H1 (cell line): ENCODE data around the gene CCDC18. TPM values are rescaled to one million over a fixed set of nuclear protein-coding genes. Genes with fewer than 3 reads are reported as not detected.

ENCODE experiments used
- CTCF ChIA-PET: fragments of 300-600 bp; sonication (Branson Sonifier 250); formaldehyde crosslinking; loops from one replicate; lab custom pipeline; 2021; ENCODE audit not compliant: partially characterized antibody; lab: Charles Lee
- POLR2A ChIA-PET: fragments of 300-600 bp; sonication (Branson Sonifier 250); formaldehyde crosslinking; loops from one replicate; lab custom pipeline; 2021; ENCODE audit warnings: inconsistent platforms; ENCODE audit not compliant: partially characterized antibody; lab: Charles Lee
- DNase-seq, 2 experiments: peaks; one replicate each; pipeline versions ENCODE4 v3.0.0 to v3.0.0-alpha.2; 2010 to 2022; ENCODE audit warnings: low spot score in 2 of 2, low read depth in 1 of 2, mixed read lengths in 1 of 2
- FAIRE-seq: peaks from 2 replicates; lab custom pipeline; 2011; peaks lifted over from hg19 to GRCh38; lab: Jason Lieb, UNC
- H2AFZ ChIP-seq: 2 replicates; pipeline ENCODE4 v1.8.1; 2012; ENCODE audit warnings: low read length, inconsistent platforms
- H2AK5ac ChIP-seq: 2 replicates; pipeline ENCODE4 v1.6.1; 2013; ENCODE audit warnings: low read depth, low read length
- H2BK120ac ChIP-seq: replicated peaks from 2 replicates; pipeline ENCODE3; 2013; ENCODE audit warnings: low read depth, low read length, inconsistent platforms
- H2BK12ac ChIP-seq: 2 replicates; pipeline ENCODE4 v1.6.1; 2013; ENCODE audit warnings: low read depth, low read length
- H2BK15ac ChIP-seq: 2 replicates; pipeline ENCODE4 v1.6.1; 2013; ENCODE audit warnings: low read length
- H2BK20ac ChIP-seq: 2 replicates; pipeline ENCODE4 v1.6.1; 2013; ENCODE audit warnings: low read length
- H2BK5ac ChIP-seq: 2 replicates; pipeline ENCODE4 v1.6.1; 2013; ENCODE audit warnings: low read depth, low read length
- H3K14ac ChIP-seq: 2 replicates; pipeline ENCODE4 v1.6.1; 2013; ENCODE audit warnings: inconsistent platforms; ENCODE audit not compliant: insufficient read length
- H3K18ac ChIP-seq: 2 replicates; pipeline ENCODE4 v1.6.1; 2013; ENCODE audit warnings: low read length; ENCODE audit errors: extremely low read depth
- H3K23ac ChIP-seq: 2 replicates; pipeline ENCODE4 v1.6.1; 2013; ENCODE audit warnings: inconsistent platforms; ENCODE audit not compliant: insufficient read length
- H3K23me2 ChIP-seq: 2 replicates; pipeline ENCODE4 v1.6.1; 2013; ENCODE audit warnings: low read depth, low read length
- H3K27ac ChIP-seq: 2 replicates; pipeline ENCODE4 v1.6.1; 2011; ENCODE audit warnings: low read depth, low read length, inconsistent platforms
- H3K27me3 ChIP-seq, 4 experiments: replicated peaks in 1 of 4; 1 replicate in 1 of 4; 2 replicates in 3 of 4; pipeline versions ENCODE4 v1.6.1 to v1.8.1; 2011 to 2013; ENCODE audit warnings: low read length in 3 of 4, mild to moderate bottlenecking in 3 of 4, inconsistent platforms in 2 of 4, mixed read lengths in 2 of 4, moderate library complexity in 1 of 4; ENCODE audit not compliant: control insufficient read depth in 3 of 4, insufficient read depth in 3 of 4; ENCODE audit errors: extremely low read depth in 1 of 4
- H3K36me3 ChIP-seq, 4 experiments: 2 replicates each; pipeline versions ENCODE4 v1.6.1 to v1.8.1; 2011 to 2013; ENCODE audit warnings: mild to moderate bottlenecking in 4 of 4, low read length in 3 of 4, moderate library complexity in 2 of 4, control low read depth in 1 of 4, inconsistent platforms in 1 of 4; ENCODE audit not compliant: insufficient read depth in 4 of 4, control insufficient read depth in 2 of 4
- H3K4ac ChIP-seq: replicated peaks from 2 replicates; pipeline ENCODE3; 2013; ENCODE audit warnings: low read length, low read depth, mixed read lengths, inconsistent platforms; ENCODE audit not compliant: insufficient read length
- H3K4me1 ChIP-seq, 4 experiments: replicated peaks in 1 of 4; 1 replicate in 1 of 4; 2 replicates in 3 of 4; pipeline versions ENCODE4 v1.6.1 to v1.8.1; 2011 to 2013; ENCODE audit warnings: low read length in 3 of 4, inconsistent platforms in 2 of 4, mixed read lengths in 1 of 4; ENCODE audit not compliant: insufficient read depth in 4 of 4, control insufficient read depth in 3 of 4
- H3K4me2 ChIP-seq, 2 experiments: 2 replicates each; pipeline versions ENCODE4 v1.6.1 to v1.8.1; 2011 to 2013; ENCODE audit warnings: low read depth in 2 of 2, low read length in 2 of 2, control low read depth in 1 of 2, inconsistent platforms in 1 of 2, mild to moderate bottlenecking in 1 of 2; ENCODE audit not compliant: insufficient read depth in 1 of 2
- H3K4me3 ChIP-seq, 4 experiments: fragments of 200-600, 300-600 bp in 1 of 4; sonication (generic), shearing (Covaris generic), sonication (Bioruptor Twin) in 1 of 4; 2 replicates each; pipeline versions ENCODE4 v1.5.1 to v1.8.1; 2011 to 2016; ENCODE audit warnings: low read length in 4 of 4, low read depth in 3 of 4, control low read depth in 2 of 4, inconsistent platforms in 2 of 4, mild to moderate bottlenecking in 2 of 4, mixed read lengths in 1 of 4, moderate library complexity in 1 of 4; ENCODE audit not compliant: insufficient read depth in 2 of 4; ENCODE audit errors: extremely low read depth in 1 of 4
- H3K56ac ChIP-seq: replicated peaks from 2 replicates; pipeline ENCODE3; 2013; ENCODE audit warnings: low read depth, mild to moderate bottlenecking, mixed read lengths, low read length, inconsistent platforms; ENCODE audit not compliant: insufficient read length
- H3K79me1 ChIP-seq: 2 replicates; pipeline ENCODE4 v1.6.1; 2013; ENCODE audit warnings: low read depth, low read length, control low read depth
- H3K79me2 ChIP-seq, 2 experiments: 2 replicates each; pipeline versions ENCODE4 v1.6.1 to v1.8.1; 2012 to 2013; ENCODE audit warnings: low read length in 2 of 2, mild to moderate bottlenecking in 2 of 2, inconsistent platforms in 1 of 2; ENCODE audit not compliant: insufficient read depth in 2 of 2, control insufficient read depth in 1 of 2
- H3K9ac ChIP-seq, 4 experiments: replicated peaks in 1 of 4; 1 replicate in 1 of 4; 2 replicates in 3 of 4; pipeline versions ENCODE4 v1.6.1 to v1.8.1; 2011 to 2013; ENCODE audit warnings: low read depth in 3 of 4, low read length in 3 of 4, control low read depth in 2 of 4, mild to moderate bottlenecking in 2 of 4, moderate library complexity in 2 of 4, inconsistent platforms in 1 of 4; ENCODE audit errors: extremely low read depth in 1 of 4
- H3K9me3 ChIP-seq, 2 experiments: 2 replicates each; pipeline versions ENCODE4 v1.6.1 to v1.8.1; 2012 to 2013; ENCODE audit warnings: mild to moderate bottlenecking in 2 of 2, moderate library complexity in 2 of 2, control low read depth in 1 of 2, inconsistent platforms in 1 of 2, low read depth in 1 of 2, low read length in 1 of 2, mixed read lengths in 1 of 2; ENCODE audit not compliant: insufficient read depth in 2 of 2
- H4K20me1 ChIP-seq, 2 experiments: replicated peaks in 1 of 2; 2 replicates each; pipeline versions ENCODE3 to v1.8.1; 2011 to 2013; ENCODE audit warnings: inconsistent platforms in 2 of 2, low read length in 2 of 2, mild to moderate bottlenecking in 1 of 2; ENCODE audit not compliant: insufficient read depth in 2 of 2, control insufficient read depth in 1 of 2
- H4K5ac ChIP-seq: 2 replicates; pipeline ENCODE4 v1.6.1; 2013; ENCODE audit warnings: low read length, low read depth, mixed read lengths, inconsistent platforms; ENCODE audit not compliant: insufficient read length
- H4K8ac ChIP-seq: 2 replicates; pipeline ENCODE4 v1.8.0; 2013; ENCODE audit warnings: mild to moderate bottlenecking, moderate library complexity, low read length, inconsistent platforms; ENCODE audit not compliant: insufficient read depth; ENCODE audit errors: extremely low read depth
- H4K91ac ChIP-seq: replicated peaks from 2 replicates; pipeline ENCODE3; 2013; ENCODE audit warnings: low read length, mixed read lengths, inconsistent platforms; ENCODE audit not compliant: insufficient read length
- TBP ChIP-seq: IDR thresholded peaks from 2 replicates; pipeline ENCODE4 v1.6.1; 2011; ENCODE audit warnings: low read depth, low read length, improper control_type of control experiment
- WGBS, 2 experiments: shearing (Covaris generic) in 1 of 2; methylation state at CpG; one replicate each; pipeline versions ENCODE4 v1.1.6 to v1.1.7; 2013 to 2015; ENCODE audit warnings: low lambda C conversion rate in 2 of 2, mixed read lengths in 2 of 2, inconsistent platforms in 1 of 2, low coverage in 1 of 2, missing lambda C conversion rate in 1 of 2; ENCODE audit not compliant: insufficient replicate concordance in 2 of 2, insufficient coverage in 1 of 2, insufficient read length in 1 of 2; ENCODE audit errors: extremely low coverage in 1 of 2, missing lambda C conversion rate in 1 of 2; 5-methylcytosine and 5-hydroxymethylcytosine counted together
- polyA plus RNA-seq, 7 experiments: library from polyadenylated mRNA; depleted of rRNA in 3 of 7; stranded (reverse) in 5 of 7; unstranded in 2 of 7; fragments of >200 nt in 5 of 7; fragments of 200-250 nt in 2 of 7; gene quantifications; 1 replicate in 5 of 7; 2 replicates in 1 of 7; 4 replicates in 1 of 7; pipeline versions ENCODE4 v1.2.1 to v1.2.3, GENCODE V29; 2011 to 2013; ENCODE audit warnings: missing spikeins in 2 of 7, mixed read lengths in 2 of 7
- total RNA-seq: library from RNA; stranded (reverse); fragmentation: NEBNext Ultra II Directional; extraction: Animal tissue kit (Norgen Biotek cat#: 25700); gene quantifications from 2 replicates; pipeline ENCODE4 v1.2.1, GENCODE V29; 2021
- TF ChIP-seq, protein P1 (sequence below): IDR thresholded peaks from 2 replicates; pipeline ENCODE4 v1.6.1; 2012; ENCODE audit warnings: inconsistent platforms

The CCDC18 gene
- total and polyA plus RNA-seq, 2 of the 8 experiments (the other 6 are each of a cell fraction or from before 2014, with no cell fraction given): 3.0 to 21.2 TPM

DNA sequence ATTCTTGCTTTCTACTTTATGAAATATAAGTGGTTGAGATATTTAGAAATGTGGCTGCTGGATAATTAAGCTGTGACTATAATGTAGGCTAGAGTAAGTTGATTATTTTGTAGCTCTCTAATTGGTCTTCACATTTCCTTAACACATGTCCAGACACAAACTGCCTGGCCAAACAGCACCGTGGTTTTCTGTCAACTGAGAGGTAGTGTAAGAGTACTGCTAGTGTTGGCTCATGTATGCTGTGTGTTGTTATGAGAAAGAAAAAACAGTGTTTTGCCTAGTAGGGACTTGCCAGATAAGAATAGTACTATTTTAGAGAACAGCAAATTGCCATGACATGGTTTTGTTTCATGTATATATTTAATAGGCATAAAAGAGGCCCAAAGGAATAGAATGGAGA, 37.4 kb upstream of the CCDC18 start:
- Histone ChIP-seq H4K5ac (no peak overlapping the region), H3K56ac (no peak overlapping the region), H3K4me3 (no peak overlapping the region), H2BK120ac (no peak overlapping the region), H3K9me3 (no peaks in the 10 kb centered on the region), H3K36me3 (peaks cover 0 to 42% (median 7%) of the 10 kb centered on the region in 4 experiments; a peak in 5 of 8 replicates), H3K27me3 (no peaks in the 10 kb centered on the region), H3K27ac (no peak overlapping the region), H3K79me2 (peaks cover 0 to 12% of the 10 kb centered on the region in 2 experiments; a peak in 2 of 4 replicates), H4K20me1 (no peaks in the 10 kb centered on the region), H2BK20ac (no peak overlapping the region), H2BK15ac (no peak overlapping the region), H4K91ac (no peak overlapping the region), H3K79me1 (no peaks in the 10 kb centered on the region; the same call in 1 of the 2 replicates), H3K9ac (no peak overlapping the region), H3K23me2 (no peaks in the 10 kb centered on the region), H2BK12ac (no peak overlapping the region), H4K8ac (no peak overlapping the region), H2AK5ac (no peak overlapping the region), H3K23ac (no peak overlapping the region), H2BK5ac (no peak overlapping the region), H3K4me1 (no peaks in the 10 kb centered on the region), H2AFZ (no peak overlapping the region), H3K4ac (no peak overlapping the region), H3K14ac (no peak overlapping the region), H3K4me2 (no peak overlapping the region), H3K18ac (no peak overlapping the region)
- TF ChIP-seq TBP: no peak
- TF ChIP-seq, protein P1, sequence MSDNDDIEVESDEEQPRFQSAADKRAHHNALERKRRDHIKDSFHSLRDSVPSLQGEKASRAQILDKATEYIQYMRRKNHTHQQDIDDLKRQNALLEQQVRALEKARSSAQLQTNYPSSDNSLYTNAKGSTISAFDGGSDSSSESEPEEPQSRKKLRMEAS: no peak
- ChIA-PET POLR2A (interaction anchor here (1.9 kb wide), 1 partner anchor 34 kb away, joined by 4 read pairs; no protein-coding TSS in a partner anchor), CTCF (no interaction called here)
- FAIRE-seq (no peak), DNase-seq (no peak)
- 100% methylated on average over 1 of the region's 1 CpG; no CpG with 5 or more reads in 1 of the 2 experiments for WGBS, 2 experiments
